Activated effector memory CD4-positive, alpha-beta T cell treated with anti-CD3 and anti-CD28 coated beads, Interleukin-2, amount 50 U/mL, for 16 hours (primary cell): ENCODE measurements around the gene YWHAH.

Experiments
- DNase-seq: peaks from one replicate; pipeline ENCODE4 v3.0.0-alpha.2; 2020

Gene YWHAH

GRCh38 chr22:31983911-31984656, 39.7 kb downstream of the YWHAH start:
- DNase-seq: no peak

- DNase-seq: no peak
Measured at GRCh38 chr22:31987218-31987617, 42.9 kb downstream of the YWHAH start.

- DNase-seq: no peak
Measured at GRCh38 chr22:31991102-31991839, 46.9 kb downstream of the YWHAH start.

- DNase-seq: no peak
Measured at GRCh38 chr22:31995046-31995445, 50.7 kb downstream of the YWHAH start.

GRCh38 chr22:31995807-31996206, 51.5 kb downstream of the YWHAH start:
- no peak for DNase-seq

- no peak for DNase-seq
Measured at GRCh38 chr22:31998784-31999385, 54.5 kb downstream of the YWHAH start.

GRCh38 chr22:32000181-32000580, 55.8 kb downstream of the YWHAH start:
- no peak for DNase-seq

- no peak for DNase-seq
Measured at GRCh38 chr22:32005453-32005852, 61.1 kb downstream of the YWHAH start.
